Activated CD8-positive, alpha-beta memory T cell treated with anti-CD3 and anti-CD28 coated beads, Interleukin-2, amount 50 U/mL, for 1 hour (primary cell): Measurements from ENCODE around the gene RBFOX2.
"Not testable (repeated sequence)": the region's sequence is repeated elsewhere in the genome, so short reads cannot be mapped to it uniquely, and the experiment has no call there.

Source experiments
- DNase-seq: peaks from one replicate; pipeline ENCODE4 v3.0.0-alpha.2; 2020; ENCODE audit errors: extremely low read depth

The RBFOX2 gene

GRCh38 chr22:36028646-36029405 lies at the start of gene RBFOX2:
RBFOX2 (minus strand) TSS chr22:36028824; CDS start chr22:36028425, 399 bp downstream.
- DNase-seq, result no peak

GRCh38 chr22:36077271-36077670 lies 48.6 kb upstream of the RBFOX2 start:
- DNase-seq, result no peak

GRCh38 chr22:36075724-36076123 lies 47.1 kb upstream of the RBFOX2 start:
- no peak for DNase-seq

- DNase-seq, result no peak
Observed at GRCh38 chr22:36075230-36075629, 46.6 kb upstream of the RBFOX2 start.

- no peak for DNase-seq
Observed at GRCh38 chr22:36073476-36073875, 44.9 kb upstream of the RBFOX2 start.

- DNase-seq, result not testable (repeated sequence)
Observed at GRCh38 chr22:36070645-36071044, 42.0 kb upstream of the RBFOX2 start.

- no peak for DNase-seq
Observed at GRCh38 chr22:36069368-36069767, 40.7 kb upstream of the RBFOX2 start.

- no peak for DNase-seq
Observed at GRCh38 chr22:36068776-36069344, 40.2 kb upstream of the RBFOX2 start.

- DNase-seq, result no peak
Observed at GRCh38 chr22:36067235-36067558, 38.6 kb upstream of the RBFOX2 start.

GRCh38 chr22:36065775-36066544 lies 37.3 kb upstream of the RBFOX2 start:
- no peak for DNase-seq

GRCh38 chr22:36065462-36065774 lies 36.8 kb upstream of the RBFOX2 start:
- no peak for DNase-seq

- DNase-seq, result no peak
Observed at GRCh38 chr22:36064358-36064757, 35.7 kb upstream of the RBFOX2 start.

GRCh38 chr22:36056980-36057379 lies 28.4 kb upstream of the RBFOX2 start:
- DNase-seq, result no peak

GRCh38 chr22:36055376-36056295 lies 27.0 kb upstream of the RBFOX2 start:
- no peak for DNase-seq

- DNase-seq, result not testable (repeated sequence)
Observed at GRCh38 chr22:36054446-36054845, 25.8 kb upstream of the RBFOX2 start.

GRCh38 chr22:36053242-36054147 lies 24.9 kb upstream of the RBFOX2 start:
- DNase-seq, result no peak

- no peak for DNase-seq
Observed at GRCh38 chr22:36052505-36052941, 23.9 kb upstream of the RBFOX2 start.

- no peak for DNase-seq
Observed at GRCh38 chr22:36049678-36049997, 21.0 kb upstream of the RBFOX2 start.

- no peak for DNase-seq
Observed at GRCh38 chr22:36048911-36049677, 20.5 kb upstream of the RBFOX2 start.

- DNase-seq, result not testable (repeated sequence)
Observed at GRCh38 chr22:36044517-36044916, 15.9 kb upstream of the RBFOX2 start.
